Mesendoderm (in vitro differentiated cells): ENCODE measurements around the gene BACH2.
A peak's percentile ranks its signal among the peaks of the same experiment; 100 is the strongest.

Source experiments
- DNase-seq: peaks from one replicate; pipeline ENCODE4 v3.0.0; 2013
- H2AK5ac ChIP-seq: 2 replicates; pipeline ENCODE4 v1.6.1; 2013; ENCODE audit warnings: low read length, inconsistent platforms
- H2BK120ac ChIP-seq: 2 replicates; pipeline ENCODE4 v1.6.1; 2013; ENCODE audit warnings: low read depth, mild to moderate bottlenecking, low read length, moderate library complexity, mixed read lengths
- H2BK15ac ChIP-seq: replicated peaks from 2 replicates; pipeline ENCODE4 v1.6.1; 2013; ENCODE audit warnings: low read depth, mild to moderate bottlenecking, moderate library complexity
- H2BK5ac ChIP-seq: 2 replicates; pipeline ENCODE4 v1.6.1; 2013; ENCODE audit warnings: low read length, inconsistent platforms
- H3K18ac ChIP-seq: 2 replicates; pipeline ENCODE4 v1.6.1; 2013; ENCODE audit warnings: mild to moderate bottlenecking, low read length, mixed read lengths
- H3K23ac ChIP-seq: one replicate; pipeline ENCODE4 v1.6.1; 2013; ENCODE audit warnings: low read length
- H3K27ac ChIP-seq: 2 replicates; pipeline ENCODE4 v1.5.1; 2013; ENCODE audit warnings: low read depth, mild to moderate bottlenecking, inconsistent platforms, low read length, moderate library complexity
- H3K27me3 ChIP-seq: 2 replicates; pipeline ENCODE4 v1.6.1; 2013; ENCODE audit warnings: low read length, control low read depth, mild to moderate bottlenecking, inconsistent platforms; ENCODE audit not compliant: insufficient read depth, poor library complexity
- H3K36me3 ChIP-seq: 2 replicates; pipeline ENCODE4 v1.6.1; 2013; ENCODE audit warnings: low read length, inconsistent platforms; ENCODE audit not compliant: control insufficient read depth, insufficient read depth
- H3K4ac ChIP-seq: one replicate; pipeline ENCODE4 v1.6.1; 2013; ENCODE audit warnings: low read depth, mild to moderate bottlenecking, low read length, moderate library complexity
- H3K4me1 ChIP-seq: 2 replicates; pipeline ENCODE4 v1.6.1; 2013; ENCODE audit warnings: low read depth, low read length, inconsistent platforms; ENCODE audit not compliant: control insufficient read depth
- H3K4me2 ChIP-seq: 2 replicates; pipeline ENCODE4 v1.6.1; 2013; ENCODE audit warnings: low read length
- H3K4me3 ChIP-seq: 2 replicates; pipeline ENCODE4 v1.5.1; 2013; ENCODE audit warnings: mild to moderate bottlenecking, low read length
- H3K56ac ChIP-seq: one replicate; pipeline ENCODE4 v1.6.1; 2013; ENCODE audit warnings: low read length
- H3K79me1 ChIP-seq: 2 replicates; pipeline ENCODE4 v1.6.1; 2013; ENCODE audit warnings: low read length, inconsistent platforms
- H3K79me2 ChIP-seq: 2 replicates; pipeline ENCODE4 v1.6.1; 2013; ENCODE audit warnings: mild to moderate bottlenecking, low read length; ENCODE audit not compliant: control insufficient read depth, insufficient read depth
- H3K9ac ChIP-seq: 2 replicates; pipeline ENCODE4 v1.6.1; 2013; ENCODE audit warnings: low read length, inconsistent platforms
- H4K5ac ChIP-seq: one replicate; pipeline ENCODE4 v1.6.1; 2013; ENCODE audit warnings: low read length
- H4K8ac ChIP-seq: one replicate; pipeline ENCODE4 v1.6.1; 2013; ENCODE audit warnings: low read depth, mild to moderate bottlenecking, control low read depth, low read length, moderate library complexity
- WGBS: extraction: QIAGEN DNeasy Blood & Tissue Kit; methylation state at CpG from one replicate; pipeline ENCODE4 v1.1.7; 2013; ENCODE audit warnings: low lambda C conversion rate, missing lambda C conversion rate; ENCODE audit not compliant: insufficient coverage; ENCODE audit errors: extremely low coverage; 5-methylcytosine and 5-hydroxymethylcytosine counted together

The BACH2 gene

GRCh38 chr6:89924231-89924630 is 372.4 kb downstream of the BACH2 start:
- H4K8ac ChIP-seq: no peak overlapping the region
- no peak overlapping the region for H3K4me3 ChIP-seq
- WGBS: no CpG with 5 or more reads among the region's 5 CpGs

GRCh38 chr6:89921691-89922090 is 375.0 kb downstream of the BACH2 start:
- no peak overlapping the region for H2BK120ac ChIP-seq

More at GRCh38 chr6:89924231-89924630, 372.4 kb downstream of the BACH2 start:
- Histone ChIP-seq H3K23ac (no peak overlapping the region), H4K5ac (no peak overlapping the region), H3K4me2 (no peak overlapping the region), H3K56ac (no peak overlapping the region), H3K18ac (no peak overlapping the region), H3K9ac (no peak overlapping the region), H3K36me3 (no peaks in the 10 kb centered on the region), H2BK120ac (no peak overlapping the region), H3K79me2 (no peaks in the 10 kb centered on the region), H2BK15ac (no peak overlapping the region), H3K27me3 (no peaks in the 10 kb centered on the region), H3K4me1 (no peaks in the 10 kb centered on the region), H2BK5ac (no peak overlapping the region), H3K4ac (no peak overlapping the region), H3K27ac (no peak overlapping the region), H2AK5ac (no peak overlapping the region), H3K79me1 (no peaks in the 10 kb centered on the region)
- DNase-seq: no peak

GRCh38 chr6:89921197-89921596 is 375.4 kb downstream of the BACH2 start:
- H3K56ac ChIP-seq: no peak overlapping the region
- H4K5ac ChIP-seq: no peak overlapping the region
- no peak for DNase-seq
- no CpG with 5 or more reads among the region's 6 CpGs for whole genome bisulfite sequencing
- no peak overlapping the region for H3K4me2 ChIP-seq
- H4K8ac ChIP-seq: no peak overlapping the region
- H3K4ac ChIP-seq: no peak overlapping the region
- H3K9ac ChIP-seq: no peak overlapping the region
- H3K36me3 ChIP-seq: no peaks in the 10 kb centered on the region
- H2AK5ac ChIP-seq: no peak overlapping the region
- no peak overlapping the region for H2BK120ac ChIP-seq
- no peak overlapping the region for H2BK5ac ChIP-seq
- no peak overlapping the region for H3K23ac ChIP-seq
- no peaks in the 10 kb centered on the region for H3K79me2 ChIP-seq
- H3K4me1 ChIP-seq: no peaks in the 10 kb centered on the region
- no peak overlapping the region for H3K27ac ChIP-seq
- H3K4me3 ChIP-seq: no peak overlapping the region
- no peaks in the 10 kb centered on the region for H3K27me3 ChIP-seq
- H3K79me1 ChIP-seq: no peaks in the 10 kb centered on the region
- no peak overlapping the region for H2BK15ac ChIP-seq
- no peak overlapping the region for H3K18ac ChIP-seq

More at GRCh38 chr6:89921691-89922090, 375.0 kb downstream of the BACH2 start:
- Histone ChIP-seq H3K79me1 (no peaks in the 10 kb centered on the region), H3K18ac (no peak overlapping the region), H2BK15ac (no peak overlapping the region), H3K4me3 (no peak overlapping the region), H3K27me3 (no peaks in the 10 kb centered on the region), H2AK5ac (no peak overlapping the region), H3K23ac (no peak overlapping the region), H4K8ac (no peak overlapping the region), H3K4me1 (no peaks in the 10 kb centered on the region), H3K27ac (no peak overlapping the region), H4K5ac (no peak overlapping the region), H3K4me2 (no peak overlapping the region), H3K4ac (no peak overlapping the region), H3K9ac (no peak overlapping the region), H3K79me2 (no peaks in the 10 kb centered on the region), H2BK5ac (no peak overlapping the region), H3K56ac (no peak overlapping the region), H3K36me3 (no peaks in the 10 kb centered on the region)
- WGBS: no CpG with 5 or more reads among the region's 10 CpGs
- DNase-seq: no peak

- DNase-seq: peak; percentile 69
- Histone ChIP-seq H4K5ac (no peak overlapping the region), H2BK120ac (no peak overlapping the region)
Observed at GRCh38 chr6:89917801-89918366, 378.8 kb downstream of the BACH2 start.

GRCh38 chr6:89917216-89917615 is 379.4 kb downstream of the BACH2 start:
- H3K27me3 ChIP-seq: no peaks in the 10 kb centered on the region
- H3K18ac ChIP-seq: no peak overlapping the region
- H3K27ac ChIP-seq: no peak overlapping the region
- H3K79me1 ChIP-seq: no peaks in the 10 kb centered on the region
- H2BK5ac ChIP-seq: no peak overlapping the region
- H3K9ac ChIP-seq: no peak overlapping the region
- H3K4me1 ChIP-seq: no peaks in the 10 kb centered on the region
- H3K36me3 ChIP-seq: no peaks in the 10 kb centered on the region
- H4K8ac ChIP-seq: no peak overlapping the region
- no peaks in the 10 kb centered on the region for H3K79me2 ChIP-seq
- H3K56ac ChIP-seq: peak overlapping the region; percentile 22
- no peak overlapping the region for H3K4ac ChIP-seq
- WGBS: no CpG with 5 or more reads among the region's 4 CpGs
- no peak overlapping the region for H4K5ac ChIP-seq
- H2AK5ac ChIP-seq: no peak overlapping the region
- H3K23ac ChIP-seq: no peak overlapping the region
- H3K4me3 ChIP-seq: no peak overlapping the region
- no peak for DNase-seq
- no peak overlapping the region for H2BK120ac ChIP-seq
- H2BK15ac ChIP-seq: no peak overlapping the region
- no peak overlapping the region for H3K4me2 ChIP-seq

More at GRCh38 chr6:89917801-89918366, 378.8 kb downstream of the BACH2 start:
- Histone ChIP-seq H3K18ac (no peak overlapping the region), H3K4me2 (no peak overlapping the region), H3K23ac (no peak overlapping the region), H3K27me3 (no peaks in the 10 kb centered on the region), H3K56ac (peak overlapping the region; percentile 22), H3K27ac (no peak overlapping the region), H2BK5ac (no peak overlapping the region), H3K79me1 (no peaks in the 10 kb centered on the region), H2AK5ac (no peak overlapping the region), H3K4me1 (no peaks in the 10 kb centered on the region), H3K79me2 (no peaks in the 10 kb centered on the region), H2BK15ac (no peak overlapping the region), H3K4ac (no peak overlapping the region), H3K4me3 (no peak overlapping the region), H4K8ac (no peak overlapping the region), H3K36me3 (no peaks in the 10 kb centered on the region), H3K9ac (no peak overlapping the region)
- WGBS: no CpG with 5 or more reads among the region's 3 CpGs
